NCI-H1417 treated with DMSO at 0.1 percent for 48 hours (cell line): ENCODE measurements around the gene PGA5.
"Not testable (repeated sequence)": the region's sequence is repeated elsewhere in the genome, so short reads cannot be mapped to it uniquely, and the experiment has no call there.

Source experiments
- DNase-seq: peaks from one replicate; lab custom pipeline; 2025; lab: John Stamatoyannopoulos, UW

The PGA5 gene

GRCh38 chr11:61240875-61241274 is at the start of gene PGA5:
Gene PGA5, plus strand, starts transcription at chr11:61241175. Its CDS starts 52 bp downstream, at chr11:61241227.
- not testable (repeated sequence) for DNase-seq

- no peak for DNase-seq
Observed at GRCh38 chr11:61193596-61193995, 47.4 kb upstream of the PGA5 start.

GRCh38 chr11:61194169-61194671 is 46.8 kb upstream of the PGA5 start:
- no peak for DNase-seq

- DNase-seq, result no peak
Observed at GRCh38 chr11:61194981-61195695, 45.8 kb upstream of the PGA5 start.

- DNase-seq, result no peak
Observed at GRCh38 chr11:61195719-61196118, 45.3 kb upstream of the PGA5 start.

GRCh38 chr11:61198361-61198760 is 42.6 kb upstream of the PGA5 start:
- no peak for DNase-seq

GRCh38 chr11:61198948-61199523 is 41.9 kb upstream of the PGA5 start:
- no peak for DNase-seq

- DNase-seq, result no peak
Observed at GRCh38 chr11:61201476-61201875, 39.5 kb upstream of the PGA5 start.

GRCh38 chr11:61202950-61203746 is 37.8 kb upstream of the PGA5 start, which contains the start of gene PGA3:
Gene PGA3, plus strand, starts transcription at chr11:61203515. Its CDS starts 50 bp downstream, at chr11:61203565.
- not testable (repeated sequence) for DNase-seq

GRCh38 chr11:61203873-61204272 is 37.1 kb upstream of the PGA5 start:
- not testable (repeated sequence) for DNase-seq

GRCh38 chr11:61204502-61205059 is 36.4 kb upstream of the PGA5 start:
- DNase-seq, result not testable (repeated sequence)

- not testable (repeated sequence) for DNase-seq
Observed at GRCh38 chr11:61207636-61208310, 33.2 kb upstream of the PGA5 start.

- not testable (repeated sequence) for DNase-seq
Observed at GRCh38 chr11:61210629-61211028, 30.3 kb upstream of the PGA5 start.

GRCh38 chr11:61211327-61211952 is 29.5 kb upstream of the PGA5 start:
- DNase-seq, result not testable (repeated sequence)

GRCh38 chr11:61212202-61212601 is 28.8 kb upstream of the PGA5 start:
- DNase-seq, result not testable (repeated sequence)

GRCh38 chr11:61213711-61214324 is 27.2 kb upstream of the PGA5 start:
- not testable (repeated sequence) for DNase-seq

- not testable (repeated sequence) for DNase-seq
Observed at GRCh38 chr11:61218306-61218705, 22.7 kb upstream of the PGA5 start.

- DNase-seq, result not testable (repeated sequence)
Observed at GRCh38 chr11:61219016-61219415, 22.0 kb upstream of the PGA5 start.

- not testable (repeated sequence) for DNase-seq
Observed at GRCh38 chr11:61222047-61222446, 18.9 kb upstream of the PGA5 start, which contains the start of gene PGA4. Gene PGA4, plus strand, starts transcription at chr11:61222347. Its CDS starts 54 bp downstream, at chr11:61222401.

- not testable (repeated sequence) for DNase-seq
Observed at GRCh38 chr11:61222692-61223091, 18.3 kb upstream of the PGA5 start.
